Measurements from ENCODE around the gene LSP1. TPM values are rescaled to one million over a fixed set of nuclear protein-coding genes. Genes with fewer than 3 reads are reported as not detected.

The LSP1 gene
- total RNA-seq, 2 donors from 2014 or later, result 6.7 to 11.6 TPM

- H3K36me3 ChIP-seq, result no peaks in the 10 kb centered on the region
- no peak for DNase-seq (ENCODE audit: low spot score)
- no peaks in the 10 kb centered on the region for H3K4me1 ChIP-seq (replicated peaks)
- 85% methylated on average over 21 of the region's 25 CpGs for WGBS
- no peak for TF ChIP-seq POLR2A (IDR thresholded peaks at IDR 0.05)
- TF ChIP-seq POLR2AphosphoS5 (IDR thresholded peaks at IDR 0.05), result no peak
- TF ChIP-seq CTCF (IDR thresholded peaks at IDR 0.05), result no peak
- intact Hi-C loops (cut with DNase I), result no loop called here
- no peak overlapping the region for H3K27ac ChIP-seq
- no peaks in the 10 kb centered on the region for H3K9me3 ChIP-seq
- peaks cover 3% of the 10 kb centered on the region for H3K27me3 ChIP-seq (replicated peaks; ENCODE audit: insufficient read depth)
- H3K4me3 ChIP-seq, result no peak overlapping the region
These were observed 15.9 kb downstream of the LSP1 start for GRCh38 chr11:1868636-1869291.

GRCh38 chr11:1869427-1870325 lies 16.8 kb downstream of the LSP1 start:
- intact Hi-C loops (cut with DNase I), result no loop called here
- Histone ChIP-seq H3K27ac (no peak overlapping the region), H3K9me3 (no peaks in the 10 kb centered on the region), H3K4me3 (no peak overlapping the region), H3K36me3 (no peaks in the 10 kb centered on the region), H3K4me1 (replicated peaks) (no peaks in the 10 kb centered on the region), H3K27me3 (replicated peaks; ENCODE audit: insufficient read depth) (peaks cover 3% of the 10 kb centered on the region)
- TF ChIP-seq POLR2AphosphoS5 (IDR thresholded peaks at IDR 0.05) (no peak), POLR2A (IDR thresholded peaks at IDR 0.05) (no peak), CTCF (IDR thresholded peaks at IDR 0.05) (no peak)
- 71% methylated on average over 34 of the region's 34 CpGs for WGBS
- DNase-seq (ENCODE audit: low spot score), result no peak

- no peak for DNase-seq (ENCODE audit: low spot score)
- Histone ChIP-seq H3K27me3 (replicated peaks; ENCODE audit: insufficient read depth) (peaks cover 3% of the 10 kb centered on the region), H3K9me3 (no peaks in the 10 kb centered on the region), H3K27ac (no peak overlapping the region), H3K4me1 (replicated peaks) (no peaks in the 10 kb centered on the region), H3K4me3 (no peak overlapping the region), H3K36me3 (no peaks in the 10 kb centered on the region)
- TF ChIP-seq POLR2AphosphoS5 (IDR thresholded peaks at IDR 0.05), result no peak
- TF ChIP-seq POLR2A (IDR thresholded peaks at IDR 0.05), result no peak
- no peak for TF ChIP-seq CTCF (IDR thresholded peaks at IDR 0.05)
- intact Hi-C loops (cut with DNase I), result no loop called here
- 71% methylated on average over 12 of the region's 12 CpGs for WGBS
These were observed 17.4 kb downstream of the LSP1 start for GRCh38 chr11:1870326-1870696.

GRCh38 chr11:1870721-1871466 lies 18.0 kb downstream of the LSP1 start:
- no peak for TF ChIP-seq POLR2AphosphoS5 (IDR thresholded peaks at IDR 0.05)
- peaks cover 3% of the 10 kb centered on the region for H3K27me3 ChIP-seq (replicated peaks; ENCODE audit: insufficient read depth)
- WGBS, result 42% methylated on average over 33 of the region's 50 CpGs
- H3K4me3 ChIP-seq, result no peak overlapping the region
- no peaks in the 10 kb centered on the region for H3K36me3 ChIP-seq
- intact Hi-C loops (cut with DNase I), result no loop called here
- H3K27ac ChIP-seq, result no peak overlapping the region
- no peak for DNase-seq (ENCODE audit: low spot score)
- H3K9me3 ChIP-seq, result no peaks in the 10 kb centered on the region
- H3K4me1 ChIP-seq (replicated peaks), result no peaks in the 10 kb centered on the region

GRCh38 chr11:1871531-1871930 lies 18.6 kb downstream of the LSP1 start:
- H3K27me3 ChIP-seq (replicated peaks; ENCODE audit: insufficient read depth), result peaks cover 3% of the 10 kb centered on the region
- 86% methylated on average over 15 of the region's 15 CpGs for WGBS
- H3K4me3 ChIP-seq, result no peak overlapping the region
- H3K27ac ChIP-seq, result no peak overlapping the region
- DNase-seq (ENCODE audit: low spot score), result no peak
- no peaks in the 10 kb centered on the region for H3K4me1 ChIP-seq (replicated peaks)
- H3K36me3 ChIP-seq, result no peaks in the 10 kb centered on the region
- H3K9me3 ChIP-seq, result no peaks in the 10 kb centered on the region
- intact Hi-C loops (cut with DNase I), result no loop called here
- TF ChIP-seq POLR2AphosphoS5 (IDR thresholded peaks at IDR 0.05) (no peak), CTCF (IDR thresholded peaks at IDR 0.05) (no peak), POLR2A (IDR thresholded peaks at IDR 0.05) (no peak)
